ENCODE results near the gene ZBTB7A.
A peak's percentile ranks its signal among the peaks of the same experiment; 100 is the strongest.

ZBTB7A gene

GRCh38 chr19:4054441-4055208, 12.1 kb downstream of the ZBTB7A start:
- Histone ChIP-seq H2BK15ac (ENCODE audit: low read depth, poor library complexity, severe bottlenecking) (no peak overlapping the region), H2BK120ac (ENCODE audit: low read depth, low read length) (no peak overlapping the region), H2AFZ (ENCODE audit: low read depth, low read length) (no peak overlapping the region), H3K4me3 (ENCODE audit: insufficient read depth in 1 of 2, low read depth in 1 of 2, low read length in 2 of 2) (no peak overlapping the region), H3K4ac (ENCODE audit: low read depth in 1 of 2, low read length in 2 of 2) (no peak overlapping the region), H4K8ac (ENCODE audit: low read length) (no peak overlapping the region), H3K18ac (ENCODE audit: low read depth in 1 of 2, low read length in 2 of 2) (no peak overlapping the region), H3K27ac (ENCODE audit: low read length, poor library complexity, severe bottlenecking) (no peak overlapping the region), H2BK5ac (ENCODE audit: low read depth, low read length, poor library complexity, severe bottlenecking) (no peak overlapping the region), H3K79me1 (replicated peaks; ENCODE audit: low read length, poor library complexity, severe bottlenecking) (no peaks in the 10 kb centered on the region), H4K91ac (ENCODE audit: low read length) (peak overlapping the region; percentile 20), H3K4me1 (ENCODE audit: control insufficient read depth, insufficient read depth, low read depth, low read length) (peaks cover 51% of the 10 kb centered on the region), H3K14ac (ENCODE audit: low read length in 2 of 2) (no peak overlapping the region), H2BK12ac (ENCODE audit: low read length in 2 of 2) (no peak overlapping the region), H3K9ac (ENCODE audit: low read length) (no peak overlapping the region), H2AK5ac (ENCODE audit: low read length, severe bottlenecking) (no peak overlapping the region), H3K27me3 (ENCODE audit: control insufficient read depth in 1 of 2, insufficient read depth in 1 of 2, low read length in 2 of 2) (no peaks in the 10 kb centered on the region), H3K23ac (ENCODE audit: low read length in 2 of 2) (no peak overlapping the region), H3K36me3 (ENCODE audit: control insufficient read depth in 1 of 2, insufficient read depth in 2 of 2, low read depth in 1 of 2, low read length in 2 of 2) (peaks cover 45 to 67% of the 10 kb centered on the region in 2 experiments), H3K9me3 (ENCODE audit: control insufficient read depth, low read length) (no peaks in the 10 kb centered on the region), H3K4me2 (ENCODE audit: low read length, poor library complexity, severe bottlenecking) (no peak overlapping the region)
- no peak for DNase-seq
- WGBS, result 98% methylated on average over 86 of the region's 91 CpGs

- Histone ChIP-seq H3K9ac (ENCODE audit: low read length) (peak overlapping the region; percentile 66), H3K4me2 (ENCODE audit: low read length, poor library complexity, severe bottlenecking) (no peak overlapping the region), H3K4me3 (ENCODE audit: insufficient read depth in 1 of 2, low read depth in 1 of 2, low read length in 2 of 2) (peak overlapping the region in 1 of 2 experiments; percentile 59), H3K4me1 (ENCODE audit: control insufficient read depth, insufficient read depth, low read depth, low read length) (peaks cover 42% of the 10 kb centered on the region), H3K4ac (ENCODE audit: low read depth in 1 of 2, low read length in 2 of 2) (no peak overlapping the region), H3K27ac (ENCODE audit: low read length, poor library complexity, severe bottlenecking) (no peak overlapping the region), H4K8ac (ENCODE audit: low read length) (no peak overlapping the region), H2BK15ac (ENCODE audit: low read depth, poor library complexity, severe bottlenecking) (no peak overlapping the region), H2BK12ac (ENCODE audit: low read length in 2 of 2) (no peak overlapping the region), H2AK5ac (ENCODE audit: low read length, severe bottlenecking) (no peak overlapping the region), H2AFZ (ENCODE audit: low read depth, low read length) (no peak overlapping the region), H3K36me3 (ENCODE audit: control insufficient read depth in 1 of 2, insufficient read depth in 2 of 2, low read depth in 1 of 2, low read length in 2 of 2) (peaks cover 50 to 70% of the 10 kb centered on the region in 2 experiments), H2BK5ac (ENCODE audit: low read depth, low read length, poor library complexity, severe bottlenecking) (no peak overlapping the region), H3K79me1 (replicated peaks; ENCODE audit: low read length, poor library complexity, severe bottlenecking) (no peaks in the 10 kb centered on the region), H3K14ac (ENCODE audit: low read length in 2 of 2) (no peak overlapping the region), H3K27me3 (ENCODE audit: control insufficient read depth in 1 of 2, insufficient read depth in 1 of 2, low read length in 2 of 2) (no peaks in the 10 kb centered on the region), H4K91ac (ENCODE audit: low read length) (no peak overlapping the region), H2BK120ac (ENCODE audit: low read depth, low read length) (no peak overlapping the region), H3K9me3 (ENCODE audit: control insufficient read depth, low read length) (no peaks in the 10 kb centered on the region), H3K18ac (ENCODE audit: low read depth in 1 of 2, low read length in 2 of 2) (no peak overlapping the region), H3K23ac (ENCODE audit: low read length in 2 of 2) (no peak overlapping the region)
- DNase-seq, result no peak
- WGBS, result 95% methylated on average over 82 of the region's 82 CpGs
Observed at GRCh38 chr19:4053423-4054324, 13.0 kb downstream of the ZBTB7A start.

GRCh38 chr19:4052993-4053422, 13.7 kb downstream of the ZBTB7A start:
- no peak for DNase-seq
- no peak overlapping the region for H3K4me2 ChIP-seq (ENCODE audit: low read length, poor library complexity, severe bottlenecking)
- no peak overlapping the region for H2BK15ac ChIP-seq (ENCODE audit: low read depth, poor library complexity, severe bottlenecking)
- H3K36me3 ChIP-seq (ENCODE audit: control insufficient read depth in 1 of 2, insufficient read depth in 2 of 2, low read depth in 1 of 2, low read length in 2 of 2), result peaks cover 54 to 76% of the 10 kb centered on the region in 2 experiments
- H3K27ac ChIP-seq (ENCODE audit: low read length, poor library complexity, severe bottlenecking), result peak overlapping the region; percentile 66
- no peak overlapping the region for H4K8ac ChIP-seq (ENCODE audit: low read length)
- no peak overlapping the region for H3K18ac ChIP-seq (ENCODE audit: low read depth in 1 of 2, low read length in 2 of 2)
- no peak overlapping the region for H3K23ac ChIP-seq (ENCODE audit: low read length in 2 of 2)
- no peak overlapping the region for H2BK120ac ChIP-seq (ENCODE audit: low read depth, low read length)
- H3K4me1 ChIP-seq (ENCODE audit: control insufficient read depth, insufficient read depth, low read depth, low read length), result peaks cover 37% of the 10 kb centered on the region
- H3K79me1 ChIP-seq (replicated peaks; ENCODE audit: low read length, poor library complexity, severe bottlenecking), result no peaks in the 10 kb centered on the region
- H3K9ac ChIP-seq (ENCODE audit: low read length), result peak overlapping the region; percentile 66
- no peaks in the 10 kb centered on the region for H3K27me3 ChIP-seq (ENCODE audit: control insufficient read depth in 1 of 2, insufficient read depth in 1 of 2, low read length in 2 of 2)
- H3K14ac ChIP-seq (ENCODE audit: low read length in 2 of 2), result no peak overlapping the region
- H4K91ac ChIP-seq (ENCODE audit: low read length), result no peak overlapping the region
- H3K4me3 ChIP-seq (ENCODE audit: insufficient read depth in 1 of 2, low read depth in 1 of 2, low read length in 2 of 2), result peak overlapping the region in 1 of 2 experiments; percentile 59
- no peak overlapping the region for H2AFZ ChIP-seq (ENCODE audit: low read depth, low read length)
- H2BK5ac ChIP-seq (ENCODE audit: low read depth, low read length, poor library complexity, severe bottlenecking), result no peak overlapping the region
- 81% methylated on average over 13 of the region's 13 CpGs for WGBS
- H2BK12ac ChIP-seq (ENCODE audit: low read length in 2 of 2), result no peak overlapping the region
- H3K4ac ChIP-seq (ENCODE audit: low read depth in 1 of 2, low read length in 2 of 2), result no peak overlapping the region
- H3K9me3 ChIP-seq (ENCODE audit: control insufficient read depth, low read length), result no peaks in the 10 kb centered on the region
- H2AK5ac ChIP-seq (ENCODE audit: low read length, severe bottlenecking), result no peak overlapping the region

All from mesenchymal stem cell (in vitro differentiated cells and primary cell).